Omental fat pad (tissue), 4 donors: Measurements from ENCODE around the gene TMEM115. TPM values are rescaled to one million over a fixed set of nuclear protein-coding genes. Genes with fewer than 3 reads are reported as not detected.

Source experiments
- ATAC-seq: fragments of 150-250 bp; one replicate; pipeline ENCODE4 v1.9.1; 2016; ENCODE audit warnings: mild to moderate bottlenecking, moderate library complexity; ENCODE audit not compliant: low FRiP score
- DNase-seq: peaks from one replicate; pipeline ENCODE4 v3.0.0-alpha.2; 2019; ENCODE audit warnings: low spot score
- total RNA-seq, 4 donors: library from RNA; depleted of rRNA; stranded (reverse); fragments of >200 nt; gene quantifications; one replicate each; pipeline ENCODE4 v1.1.0, GENCODE V29; 2016
- TF ChIP-seq, protein P1 (sequence below), 3 donors: fragments of 450-650 bp; IDR thresholded peaks; one replicate each; pipeline ENCODE4 v1.5.1; 2016 to 2017; ENCODE audit warnings: antibody characterized with exemption in 3 of 3, mild to moderate bottlenecking in 3 of 3, moderate library complexity in 2 of 3

The TMEM115 gene
- total RNA-seq, 4 donors from 2014 or later, result 41.5 to 70.6 (median 52.1) TPM

DNA sequence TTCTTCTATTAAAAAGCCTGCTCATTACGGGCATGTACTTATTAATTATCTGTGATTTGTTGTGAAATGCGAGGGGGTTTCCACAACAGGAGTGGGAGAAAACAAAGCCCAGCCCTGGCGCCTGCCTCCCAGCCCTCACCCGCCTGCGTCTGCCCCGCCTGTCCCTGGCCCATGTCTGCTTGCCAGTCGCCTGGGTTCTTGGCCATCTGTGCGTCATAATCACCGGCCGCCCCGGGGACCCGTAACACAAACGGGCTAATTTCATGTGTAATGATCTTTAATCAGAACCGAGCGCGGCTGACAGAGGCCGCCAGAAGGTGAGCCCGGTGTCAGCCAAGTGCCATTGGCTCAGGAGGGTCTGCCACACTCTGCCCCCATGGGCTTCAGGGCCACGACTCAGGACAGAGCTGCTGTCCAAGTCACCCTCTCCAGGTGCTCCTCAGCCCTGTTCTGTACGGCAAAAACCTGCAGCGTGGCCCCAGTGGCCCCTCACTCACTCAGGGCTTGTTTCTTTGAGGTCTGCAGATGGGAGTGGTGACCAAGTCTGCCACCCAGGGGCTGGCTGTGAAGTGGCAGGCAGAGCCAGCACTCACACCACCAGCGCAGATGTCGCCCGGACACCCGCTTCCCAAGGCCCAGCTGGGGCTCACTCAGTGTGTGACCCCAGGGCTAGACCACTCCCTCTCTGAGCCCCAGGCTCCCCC lies 28.8 kb upstream of the TMEM115 start:
- ATAC-seq, result no peak
- DNase-seq, result no peak
- TF ChIP-seq, protein P1, sequence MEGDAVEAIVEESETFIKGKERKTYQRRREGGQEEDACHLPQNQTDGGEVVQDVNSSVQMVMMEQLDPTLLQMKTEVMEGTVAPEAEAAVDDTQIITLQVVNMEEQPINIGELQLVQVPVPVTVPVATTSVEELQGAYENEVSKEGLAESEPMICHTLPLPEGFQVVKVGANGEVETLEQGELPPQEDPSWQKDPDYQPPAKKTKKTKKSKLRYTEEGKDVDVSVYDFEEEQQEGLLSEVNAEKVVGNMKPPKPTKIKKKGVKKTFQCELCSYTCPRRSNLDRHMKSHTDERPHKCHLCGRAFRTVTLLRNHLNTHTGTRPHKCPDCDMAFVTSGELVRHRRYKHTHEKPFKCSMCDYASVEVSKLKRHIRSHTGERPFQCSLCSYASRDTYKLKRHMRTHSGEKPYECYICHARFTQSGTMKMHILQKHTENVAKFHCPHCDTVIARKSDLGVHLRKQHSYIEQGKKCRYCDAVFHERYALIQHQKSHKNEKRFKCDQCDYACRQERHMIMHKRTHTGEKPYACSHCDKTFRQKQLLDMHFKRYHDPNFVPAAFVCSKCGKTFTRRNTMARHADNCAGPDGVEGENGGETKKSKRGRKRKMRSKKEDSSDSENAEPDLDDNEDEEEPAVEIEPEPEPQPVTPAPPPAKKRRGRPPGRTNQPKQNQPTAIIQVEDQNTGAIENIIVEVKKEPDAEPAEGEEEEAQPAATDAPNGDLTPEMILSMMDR (IDR thresholded peaks at IDR 0.05), result no peak

DNA sequence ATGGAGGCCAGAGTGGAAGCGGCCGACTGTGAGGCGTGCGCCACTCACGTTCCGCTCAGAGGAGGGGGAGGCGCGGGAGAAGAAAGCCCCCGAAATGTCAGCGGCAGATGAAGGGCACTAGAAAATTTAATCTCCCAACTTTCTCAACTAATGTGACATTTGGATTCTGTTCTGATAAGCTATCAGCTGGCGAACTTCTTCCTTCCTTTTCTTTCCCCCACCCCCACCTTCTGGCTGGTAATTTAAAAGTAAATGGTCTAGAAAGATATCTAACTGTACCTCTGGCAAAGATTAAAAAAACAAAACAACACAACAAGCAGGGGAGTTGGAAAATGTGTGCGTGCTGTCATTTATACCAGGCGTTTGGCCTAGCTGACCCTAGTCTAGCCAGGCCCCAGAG lies 26.4 kb upstream of the TMEM115 start:
- no peak for DNase-seq
- TF ChIP-seq, protein P1 (IDR thresholded peaks at IDR 0.05), result no peak

DNA sequence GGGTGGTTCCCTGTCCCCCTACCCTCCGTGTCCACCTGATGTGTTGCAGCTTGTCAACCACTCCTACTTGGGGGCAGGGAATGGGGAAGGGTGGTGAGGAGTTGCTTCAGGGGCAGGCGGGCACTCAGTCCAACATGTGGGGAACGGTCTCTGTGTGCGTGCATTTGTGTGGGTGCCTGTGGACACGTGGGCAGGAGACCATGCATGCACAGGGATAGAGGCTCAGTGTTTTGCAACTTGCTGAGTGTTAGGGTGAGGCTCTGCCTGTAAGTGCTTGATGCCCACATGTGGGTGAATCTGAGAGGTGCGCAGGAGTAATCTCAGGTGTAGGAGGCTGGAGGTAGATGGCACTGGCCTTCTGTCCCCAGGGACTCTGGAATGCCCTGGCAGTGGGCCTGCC lies 24.4 kb upstream of the TMEM115 start:
- ATAC-seq (no peak), DNase-seq (no peak)
- TF ChIP-seq, protein P1 (IDR thresholded peaks at IDR 0.05), result no peak

More for the DNA sequence above, 26.4 kb upstream of the TMEM115 start:
- ATAC-seq, result no peak

DNA sequence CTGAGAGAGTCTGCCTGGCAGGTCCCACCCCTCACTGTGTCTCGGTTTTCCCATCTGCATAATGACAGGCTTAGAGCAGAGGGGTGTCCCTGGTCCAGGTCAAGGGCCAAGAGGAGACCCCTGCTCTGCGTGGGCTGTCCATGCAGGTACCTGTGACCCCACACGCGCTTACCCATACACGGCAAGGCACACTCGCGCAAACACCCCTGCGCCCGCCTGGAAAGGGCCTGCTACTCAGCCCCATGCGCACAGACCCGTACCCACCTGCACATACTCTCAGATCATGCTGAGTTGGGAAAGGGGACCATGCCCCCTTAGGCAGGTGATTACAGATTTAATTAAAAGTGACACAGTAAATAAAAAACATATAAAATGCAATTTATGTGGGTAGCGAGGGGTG lies 23.4 kb upstream of the TMEM115 start:
- no peak for DNase-seq
- TF ChIP-seq, protein P1 (IDR thresholded peaks at IDR 0.05), result no peak
- ATAC-seq, result no peak

DNA sequence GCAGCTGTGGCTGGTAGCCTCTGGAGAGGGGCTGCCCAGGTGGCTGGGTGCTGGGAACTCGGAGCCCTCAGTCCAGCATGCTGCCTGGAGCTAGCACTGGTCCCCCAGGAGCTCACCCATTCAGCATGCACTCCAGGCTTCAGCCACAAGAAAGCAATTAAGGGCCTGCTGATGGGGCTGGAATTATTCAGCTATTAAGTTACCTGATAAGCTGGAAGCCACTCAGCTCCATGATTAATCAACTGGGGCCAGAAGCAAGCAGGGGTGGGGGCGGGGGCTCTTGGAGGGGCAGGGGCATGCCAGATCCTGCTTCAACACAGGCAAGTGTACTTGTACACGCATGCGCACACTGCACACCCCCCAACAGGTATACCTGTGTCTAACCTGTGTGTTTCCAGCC lies 22.1 kb upstream of the TMEM115 start:
- TF ChIP-seq, protein P1 (IDR thresholded peaks at IDR 0.05), result no peak
- DNase-seq (no peak), ATAC-seq (no peak)

DNA sequence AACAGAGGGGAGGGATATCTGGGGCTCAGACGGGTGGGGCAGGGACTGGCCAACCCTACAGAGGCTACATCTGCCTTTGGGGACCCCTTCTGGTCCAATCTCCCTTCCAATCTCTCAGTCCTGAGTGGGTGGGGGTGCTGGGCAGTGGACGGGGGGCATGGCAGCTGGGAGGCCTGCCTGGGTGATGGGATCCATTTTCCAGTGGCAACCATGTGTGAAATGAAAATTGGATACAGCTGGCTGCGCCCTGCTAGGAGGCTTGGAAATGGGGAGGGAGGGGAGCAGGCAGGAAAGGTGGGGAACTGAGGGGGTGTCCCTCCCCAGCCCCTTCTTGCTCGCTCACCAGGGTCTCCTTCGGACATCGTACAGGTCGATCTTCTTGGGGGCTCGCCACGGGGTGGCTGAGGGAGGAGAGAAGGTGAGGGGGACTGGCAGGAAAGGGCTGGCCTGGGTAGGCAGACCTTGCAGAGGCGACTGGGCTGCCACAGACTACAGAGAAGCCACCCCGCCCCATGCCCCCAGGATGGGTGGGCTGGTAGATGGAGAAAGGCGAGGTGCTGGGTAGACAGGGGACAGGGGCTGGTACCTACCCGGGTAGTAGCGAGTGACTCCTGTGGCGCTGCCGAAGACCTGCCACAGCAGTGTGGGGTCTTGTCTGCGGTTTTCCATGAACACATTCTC lies 21.2 kb upstream of the TMEM115 start:
- TF ChIP-seq, protein P1 (IDR thresholded peaks at IDR 0.05), result no peak
- DNase-seq, result no peak
- no peak for ATAC-seq

DNA sequence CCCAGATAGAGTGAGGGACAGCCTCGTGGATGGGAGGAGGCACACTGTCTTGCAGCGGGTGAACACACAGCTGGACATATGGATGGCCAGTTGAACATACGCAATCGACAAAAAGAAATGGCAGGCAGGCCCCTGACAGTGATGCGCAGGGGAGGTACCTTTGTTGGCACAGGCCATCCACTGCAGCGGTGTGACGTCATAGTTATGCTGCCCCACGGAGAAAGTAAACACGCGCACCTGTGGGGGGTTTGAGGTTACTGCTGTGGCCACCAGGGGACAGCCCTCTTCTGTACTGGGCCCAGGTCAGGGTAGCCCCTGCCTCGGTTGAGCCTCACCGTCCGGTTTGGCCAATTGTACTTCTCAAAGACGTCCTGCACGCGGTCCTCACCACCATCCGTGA lies 19.4 kb upstream of the TMEM115 start:
- ATAC-seq (no peak), DNase-seq (no peak)
- TF ChIP-seq, protein P1 (IDR thresholded peaks at IDR 0.05), result no peak
